OCI-M2 (cell line): Measurements from ENCODE around the gene PLA2G4F.

ENCODE experiments used
- DNase-seq: peaks from one replicate; lab custom pipeline; 2025; ENCODE audit not compliant: unreplicated experiment; lab: John Stamatoyannopoulos, UW

Gene PLA2G4F

GRCh38 chr15:42156243-42156922, at the start of gene PLA2G4F:
TSS of gene PLA2G4F (minus strand) at chr15:42156636. CDS start at chr15:42156549, 87 bp downstream.
- no peak for DNase-seq

GRCh38 chr15:42203891-42204290, 47.5 kb upstream of the PLA2G4F start:
- no peak for DNase-seq

- DNase-seq = no peak
Measured at GRCh38 chr15:42202653-42203052, 46.2 kb upstream of the PLA2G4F start.

GRCh38 chr15:42201801-42202200, 45.4 kb upstream of the PLA2G4F start:
- DNase-seq = no peak

- DNase-seq = no peak
Measured at GRCh38 chr15:42199126-42199525, 42.7 kb upstream of the PLA2G4F start.

GRCh38 chr15:42198516-42198915, 42.1 kb upstream of the PLA2G4F start:
- no peak for DNase-seq

- DNase-seq = no peak
Measured at GRCh38 chr15:42194513-42194912, 38.1 kb upstream of the PLA2G4F start.

- DNase-seq = no peak
Measured at GRCh38 chr15:42193383-42193782, 36.9 kb upstream of the PLA2G4F start.

- DNase-seq = no peak
Measured at GRCh38 chr15:42191610-42192346, 35.3 kb upstream of the PLA2G4F start.

- no peak for DNase-seq
Measured at GRCh38 chr15:42190370-42190769, 33.9 kb upstream of the PLA2G4F start.

GRCh38 chr15:42185801-42186200, 29.4 kb upstream of the PLA2G4F start:
- DNase-seq = no peak

- DNase-seq = no peak
Measured at GRCh38 chr15:42184736-42185135, 28.3 kb upstream of the PLA2G4F start.

GRCh38 chr15:42184296-42184695, 27.9 kb upstream of the PLA2G4F start:
- DNase-seq = no peak

GRCh38 chr15:42182961-42183360, 26.5 kb upstream of the PLA2G4F start:
- no peak for DNase-seq

GRCh38 chr15:42182328-42182886, 26.0 kb upstream of the PLA2G4F start:
- DNase-seq = no peak

GRCh38 chr15:42178056-42178455, 21.6 kb upstream of the PLA2G4F start:
- DNase-seq = no peak

- DNase-seq = no peak
Measured at GRCh38 chr15:42175671-42176070, 19.2 kb upstream of the PLA2G4F start.

- no peak for DNase-seq
Measured at GRCh38 chr15:42172475-42172874, 16.0 kb upstream of the PLA2G4F start.

GRCh38 chr15:42171795-42172194, 15.4 kb upstream of the PLA2G4F start:
- no peak for DNase-seq

- no peak for DNase-seq
Measured at GRCh38 chr15:42171122-42171521, 14.7 kb upstream of the PLA2G4F start.

- DNase-seq = no peak
Measured at GRCh38 chr15:42166225-42166940, 9.9 kb upstream of the PLA2G4F start.

- no peak for DNase-seq
Measured at GRCh38 chr15:42165106-42165505, 8.7 kb upstream of the PLA2G4F start.
